ENCODE measurements around the gene PCSK2. TPM values are rescaled to one million over a fixed set of nuclear protein-coding genes. Genes with fewer than 3 reads are reported as not detected.

The PCSK2 gene
- total and polyA plus RNA-seq, 2 donors (not counting 3 experiments of a cell fraction or from before 2014, with no cell fraction given), result not detected

DNA sequence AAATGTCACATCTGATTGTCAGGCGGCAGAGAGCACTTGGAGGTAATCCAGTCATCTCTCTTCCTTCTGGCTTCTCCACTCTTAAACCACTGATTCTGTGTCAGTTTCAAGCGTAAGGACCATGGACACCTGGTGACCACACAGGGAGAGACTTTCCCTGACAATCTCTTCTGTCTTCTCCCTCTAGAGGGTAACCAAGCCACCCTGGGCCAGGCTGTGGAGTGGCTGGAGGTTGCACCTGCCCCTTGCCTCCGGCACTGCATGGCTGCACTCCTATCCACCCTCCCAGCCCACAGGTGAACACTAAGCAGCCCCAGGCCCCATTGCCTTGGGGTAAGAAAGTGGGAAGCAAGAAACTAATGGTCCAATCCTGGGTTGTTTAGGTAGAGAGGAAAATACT lies 225.6 kb downstream of the PCSK2 start:
- POLR2A ChIA-PET, result no interaction called here
- DNase-seq (ENCODE audit: low read depth, low spot score) (no peak), FAIRE-seq (no peak)
- no peaks in the 10 kb centered on the region for H4K20me1 ChIP-seq (replicated peaks; ENCODE audit: control insufficient read depth, extremely low read depth, insufficient read depth, low read length)
- H3K9me1 ChIP-seq (replicated peaks; ENCODE audit: control insufficient read depth, extremely low read depth, insufficient read depth, low read length), result no peaks in the 10 kb centered on the region
- no peaks in the 10 kb centered on the region for H3K79me2 ChIP-seq (ENCODE audit: control insufficient read depth, insufficient read depth, low read length)
- intact Hi-C loops (cut with micrococcal nuclease) (no loop called here), dilution Hi-C loops (cut with MboI; ENCODE audit: extremely low pct_ligation_motif_present, low sequenced_read_pairs) (no loop called here)
- CTCF ChIA-PET, result interaction anchor here (1.2 kb wide), 1 partner anchor 22 kb away, joined by 6 read pairs; no protein-coding TSS in a partner anchor
- no peak overlapping the region for H3K4me2 ChIP-seq (ENCODE audit: insufficient read depth, low read length)
- H3K4me1 ChIP-seq (ENCODE audit: control insufficient read depth, extremely low read depth, insufficient read depth, low read length), result no peaks in the 10 kb centered on the region
- no peaks in the 10 kb centered on the region for H3K9me3 ChIP-seq (replicated peaks; ENCODE audit: control insufficient read depth, insufficient read depth, low read length)
- TF ChIP-seq JUN (IDR thresholded peaks at IDR 0.05; ENCODE audit: borderline replicate concordance, insufficient read depth, insufficient read length, low read depth) (no peak), EZH2 (IDR thresholded peaks at IDR 0.05; ENCODE audit: borderline replicate concordance, low read depth, low read length, severe bottlenecking) (no peak), MYC (IDR thresholded peaks at IDR 0.05; ENCODE audit: low read depth, low read length) (no peak), GATA2 (IDR thresholded peaks at IDR 0.05; ENCODE audit: insufficient read depth, insufficient read length, low read depth, low read length) (no peak), FOS (IDR thresholded peaks at IDR 0.05; ENCODE audit: borderline replicate concordance, insufficient read depth, low read length) (no peak), POLR2AphosphoS5 (IDR thresholded peaks at IDR 0.05; ENCODE audit: insufficient read depth, low read depth, low read length) (no peak), POLR2A (IDR thresholded peaks at IDR 0.05; ENCODE audit: low read depth, low read length) (no peak)
- TF ChIP-seq, protein P1, sequence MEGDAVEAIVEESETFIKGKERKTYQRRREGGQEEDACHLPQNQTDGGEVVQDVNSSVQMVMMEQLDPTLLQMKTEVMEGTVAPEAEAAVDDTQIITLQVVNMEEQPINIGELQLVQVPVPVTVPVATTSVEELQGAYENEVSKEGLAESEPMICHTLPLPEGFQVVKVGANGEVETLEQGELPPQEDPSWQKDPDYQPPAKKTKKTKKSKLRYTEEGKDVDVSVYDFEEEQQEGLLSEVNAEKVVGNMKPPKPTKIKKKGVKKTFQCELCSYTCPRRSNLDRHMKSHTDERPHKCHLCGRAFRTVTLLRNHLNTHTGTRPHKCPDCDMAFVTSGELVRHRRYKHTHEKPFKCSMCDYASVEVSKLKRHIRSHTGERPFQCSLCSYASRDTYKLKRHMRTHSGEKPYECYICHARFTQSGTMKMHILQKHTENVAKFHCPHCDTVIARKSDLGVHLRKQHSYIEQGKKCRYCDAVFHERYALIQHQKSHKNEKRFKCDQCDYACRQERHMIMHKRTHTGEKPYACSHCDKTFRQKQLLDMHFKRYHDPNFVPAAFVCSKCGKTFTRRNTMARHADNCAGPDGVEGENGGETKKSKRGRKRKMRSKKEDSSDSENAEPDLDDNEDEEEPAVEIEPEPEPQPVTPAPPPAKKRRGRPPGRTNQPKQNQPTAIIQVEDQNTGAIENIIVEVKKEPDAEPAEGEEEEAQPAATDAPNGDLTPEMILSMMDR (IDR thresholded peaks at IDR 0.05; ENCODE audit: extremely low read depth in 1 of 2, insufficient read depth in 1 of 2, low read depth in 1 of 2, low read length in 2 of 2), result no peak
- TF ChIP-seq, protein P2, sequence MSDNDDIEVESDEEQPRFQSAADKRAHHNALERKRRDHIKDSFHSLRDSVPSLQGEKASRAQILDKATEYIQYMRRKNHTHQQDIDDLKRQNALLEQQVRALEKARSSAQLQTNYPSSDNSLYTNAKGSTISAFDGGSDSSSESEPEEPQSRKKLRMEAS (IDR thresholded peaks at IDR 0.05; ENCODE audit: insufficient read depth, insufficient read length), result no peak
- no peaks in the 10 kb centered on the region for H3K36me3 ChIP-seq (ENCODE audit: control insufficient read depth in 2 of 2, extremely low read depth in 1 of 2, insufficient read depth in 2 of 2, low read length in 2 of 2)
- no peak overlapping the region for H2AFZ ChIP-seq (ENCODE audit: low read depth, low read length)
- H3K9ac ChIP-seq (replicated peaks; ENCODE audit: extremely low read depth, insufficient read depth, low read length), result no peak overlapping the region
- H3K27me3 ChIP-seq (ENCODE audit: control insufficient read depth in 2 of 2, insufficient read depth in 2 of 2, low read length in 2 of 2), result peaks cover 0 to 5% of the 10 kb centered on the region in 2 experiments
- BruUV-seq (replicated peaks), result no TSS peak
- no peak overlapping the region for H3K27ac ChIP-seq (ENCODE audit: insufficient read depth, low read depth, low read length)
- no peak overlapping the region for H3K4me3 ChIP-seq (replicated peaks in 1 of 3; ENCODE audit: insufficient read depth in 1 of 3, low read depth in 1 of 3, low read length in 3 of 3)

All from endothelial cell of umbilical vein (primary cell).